DOHH2 (cell line): ENCODE measurements around the gene CD2.

Experiments used
- H3F3A ChIP-seq: fragments of 200-600 bp; sonication (generic), shearing (Covaris generic); 2 replicates; pipeline ENCODE4 v1.6.0; 2016; ENCODE audit warnings: antibody characterized with exemption, mild to moderate bottlenecking; ENCODE audit not compliant: control insufficient read depth, insufficient read depth
- H3K27ac ChIP-seq: fragments of 200-600 bp; sonication (generic); 2 replicates; pipeline ENCODE4 v1.5.1; 2014; ENCODE audit warnings: low read depth, mild to moderate bottlenecking, low read length, moderate library complexity
- H3K27me3 ChIP-seq: fragments of 200-600 bp; sonication (generic); 2 replicates; pipeline ENCODE4 v1.6.1; 2014; ENCODE audit warnings: mild to moderate bottlenecking, low read length, mixed read lengths; ENCODE audit not compliant: control insufficient read depth
- H3K36me3 ChIP-seq: fragments of 200-600 bp; sonication (generic); 2 replicates; pipeline ENCODE4 v1.6.1; 2014; ENCODE audit warnings: mild to moderate bottlenecking, low read length, moderate library complexity, mixed read lengths; ENCODE audit not compliant: control insufficient read depth
- H3K4me1 ChIP-seq: fragments of 200-600 bp; sonication (generic); 2 replicates; pipeline ENCODE4 v1.6.1; 2014; ENCODE audit warnings: mild to moderate bottlenecking, low read length, mixed read lengths; ENCODE audit not compliant: control insufficient read depth
- H3K4me2 ChIP-seq: fragments of 200-600 bp; sonication (generic); 2 replicates; pipeline ENCODE4 v1.6.0; 2014; ENCODE audit warnings: mild to moderate bottlenecking, low read length, moderate library complexity
- H3K4me3 ChIP-seq: fragments of 200-600 bp; sonication (generic); 2 replicates; pipeline ENCODE4 v1.5.1; 2014; ENCODE audit warnings: mild to moderate bottlenecking, low read length, mixed read lengths
- H3K79me2 ChIP-seq: fragments of 200-600 bp; sonication (generic); 2 replicates; pipeline ENCODE4 v1.6.1; 2014; ENCODE audit warnings: mild to moderate bottlenecking, low read length, mixed read lengths; ENCODE audit not compliant: control insufficient read depth
- H3K9me2 ChIP-seq: fragments of 200-600 bp; sonication (generic); replicated peaks from 2 replicates; pipeline ENCODE4 v1.6.1; 2014; ENCODE audit warnings: mild to moderate bottlenecking, low read length, mixed read lengths; ENCODE audit not compliant: control insufficient read depth
- H3K9me3 ChIP-seq: fragments of 200-600 bp; sonication (generic); 2 replicates; pipeline ENCODE4 v1.6.1; 2014; ENCODE audit warnings: antibody characterized with exemption, low read length, mixed read lengths; ENCODE audit not compliant: control insufficient read depth, insufficient read depth
- H4K20me1 ChIP-seq: fragments of 200-600 bp; sonication (generic); 2 replicates; pipeline ENCODE4 v1.6.0; 2014; ENCODE audit warnings: low read depth, mild to moderate bottlenecking, antibody characterized with exemption, low read length, moderate library complexity; ENCODE audit not compliant: control insufficient read depth, insufficient read depth
- CTCF ChIP-seq: fragments of 200-600 bp; sonication (generic); IDR thresholded peaks from one replicate; pipeline ENCODE4 v1.5.1; 2014; ENCODE audit warnings: antibody characterized with exemption, mild to moderate bottlenecking, low read depth, low read length; ENCODE audit not compliant: poor library complexity, severe bottlenecking
- EZH2phosphoT487 ChIP-seq: fragments of 200-600 bp; sonication (generic); IDR thresholded peaks from 2 replicates; pipeline ENCODE4 v1.6.1; 2017; ENCODE audit warnings: borderline replicate concordance, mild to moderate bottlenecking, antibody characterized with exemption, low read length, moderate library complexity, mixed read lengths

Gene CD2

DNA sequence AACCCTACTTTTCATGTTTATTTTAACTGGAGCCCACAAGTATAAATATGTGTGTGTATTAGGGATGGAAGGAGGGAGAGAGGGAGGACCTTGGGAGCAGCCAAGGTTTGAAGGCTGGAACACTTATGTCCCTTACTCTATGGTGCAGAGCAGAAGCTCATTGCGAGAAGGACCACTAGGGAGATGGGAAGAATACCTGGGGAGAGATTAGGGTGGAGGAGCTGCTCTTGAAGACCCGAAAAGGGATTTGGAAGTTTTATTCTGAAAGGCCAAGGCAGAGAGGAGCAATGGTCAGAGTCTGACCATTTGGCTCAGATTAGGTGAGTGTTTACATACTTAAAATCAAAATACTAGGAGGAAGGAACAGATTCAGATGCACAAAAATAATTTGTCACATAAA is 8.1 kb downstream of the CD2 start:
- Histone ChIP-seq H3K4me2 (no peak overlapping the region), H3K36me3 (no peaks in the 10 kb centered on the region), H3K4me3 (no peak overlapping the region), H3K9me2 (no peaks in the 10 kb centered on the region), H3F3A (no peaks in the 10 kb centered on the region), H3K4me1 (no peaks in the 10 kb centered on the region), H4K20me1 (no peaks in the 10 kb centered on the region), H3K27me3 (no peaks in the 10 kb centered on the region), H3K9me3 (no peaks in the 10 kb centered on the region), H3K79me2 (no peaks in the 10 kb centered on the region), H3K27ac (no peak overlapping the region)
- TF ChIP-seq CTCF: no peak
- no peak for TF ChIP-seq EZH2phosphoT487

DNA sequence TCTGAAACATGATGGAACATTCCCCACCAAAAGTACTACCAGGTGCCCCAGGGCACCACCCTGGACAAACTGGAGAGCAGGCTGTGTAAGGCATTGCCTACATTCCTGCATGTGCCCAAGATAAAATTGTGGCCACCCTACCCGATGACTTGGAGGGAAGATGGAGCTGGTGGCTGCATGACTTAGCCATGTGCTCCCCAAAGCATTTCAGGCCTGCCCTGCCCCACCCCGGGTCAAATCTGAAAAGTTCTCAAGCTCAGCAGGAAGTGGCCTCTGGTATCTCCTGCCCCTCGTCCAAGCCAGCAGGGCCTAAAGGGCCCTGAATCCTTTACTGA is 8.5 kb downstream of the CD2 start:
- Histone ChIP-seq H3K79me2 (no peaks in the 10 kb centered on the region), H3K9me2 (no peaks in the 10 kb centered on the region), H3K4me3 (no peak overlapping the region), H3K27ac (no peak overlapping the region), H3K4me1 (no peaks in the 10 kb centered on the region), H4K20me1 (no peaks in the 10 kb centered on the region), H3K36me3 (no peaks in the 10 kb centered on the region), H3K4me2 (no peak overlapping the region), H3K27me3 (no peaks in the 10 kb centered on the region), H3F3A (no peaks in the 10 kb centered on the region), H3K9me3 (no peaks in the 10 kb centered on the region)
- no peak for TF ChIP-seq CTCF

DNA sequence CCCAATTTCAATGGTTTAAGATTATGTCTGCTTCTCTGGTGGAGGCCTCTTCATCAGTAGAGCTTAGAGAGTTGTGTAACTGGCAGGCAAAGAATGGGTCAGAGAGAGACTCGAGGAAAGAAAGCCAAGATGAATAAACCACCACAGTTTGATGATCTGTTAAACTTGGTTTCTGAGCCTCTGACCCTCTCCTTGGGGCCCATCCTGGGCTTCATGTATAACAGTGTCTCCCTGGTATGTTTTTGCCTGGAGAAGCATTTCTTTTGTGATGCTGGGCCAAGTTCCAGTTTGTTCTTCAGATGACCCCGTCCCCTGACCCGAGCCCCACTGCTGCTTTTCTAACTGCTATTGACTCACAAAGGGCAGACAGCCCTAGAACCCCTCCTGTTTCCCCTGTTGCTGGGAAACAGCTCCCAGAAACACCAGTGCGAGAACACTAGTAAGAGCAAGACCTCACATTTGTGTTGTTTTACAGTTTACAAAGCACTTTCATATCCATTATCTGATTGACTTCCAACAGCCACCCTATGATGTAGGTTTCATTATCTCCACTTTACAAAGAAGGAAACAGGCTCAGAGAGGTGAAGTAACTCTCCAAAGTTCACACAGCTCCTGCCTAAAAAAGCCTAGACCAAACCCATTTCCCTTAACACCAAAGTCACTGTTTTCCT is 9.0 kb downstream of the CD2 start:
- TF ChIP-seq CTCF (no peak), EZH2phosphoT487 (no peak)
- no peak overlapping the region for H3K4me3 ChIP-seq
- no peaks in the 10 kb centered on the region for H3K36me3 ChIP-seq
- H3K4me2 ChIP-seq: no peak overlapping the region
- no peaks in the 10 kb centered on the region for H3K79me2 ChIP-seq
- H3K4me1 ChIP-seq: no peaks in the 10 kb centered on the region
- H4K20me1 ChIP-seq: no peaks in the 10 kb centered on the region
- H3K27me3 ChIP-seq: no peaks in the 10 kb centered on the region
- H3K27ac ChIP-seq: no peak overlapping the region
- no peaks in the 10 kb centered on the region for H3K9me3 ChIP-seq
- H3K9me2 ChIP-seq: no peaks in the 10 kb centered on the region
- no peaks in the 10 kb centered on the region for H3F3A ChIP-seq
